ENCODE data around the gene ATP1A4. TPM values are rescaled to one million over a fixed set of nuclear protein-coding genes. Genes with fewer than 3 reads are reported as not detected.

Gene ATP1A4
- total RNA-seq = under 1 TPM in 2 of 4 donors, not detected in 2; 0.07 to 0.47 TPM

- Histone ChIP-seq H3K4me1 (peaks cover 0 to 8% of the 10 kb centered on the region in 2 donors), H3K36me3 (no peaks in the 10 kb centered on the region), H3K4me3 (no peak within 1 kb of the TSS), H3K27ac (no peak within 1 kb of the TSS), H3K9me3 (no peaks in the 10 kb centered on the region), H3K27me3 (no peaks in the 10 kb centered on the region)
- TF ChIP-seq POLR2A (IDR thresholded peaks at IDR 0.05) (no peak), CTCF (IDR thresholded peaks at IDR 0.05 in 4 of 5, conservative IDR thresholded peaks at IDR 0.05 in 1 of 5) (no peak)
- peak in 1 of 2 donors; percentile 43 for DNase-seq
- no peak for ATAC-seq
- intact Hi-C loops (cut with DNase I; ENCODE audit: low total_unique reads) = no loop called here
- in situ Hi-C loops (cut with MboI; ENCODE audit: low sequenced_read_pairs in 4 of 4) = no loop called here
Measured at GRCh38 chr1:160151303-160151702, at the start of gene ATP1A4. Gene ATP1A4 (plus strand): TSS chr1:160151603. CDS start chr1:160152041, 438 bp downstream.

GRCh38 chr1:160101717-160102522, 49.5 kb upstream of the ATP1A4 start:
- no peak for TF ChIP-seq CTCF (IDR thresholded peaks at IDR 0.05 in 4 of 5, conservative IDR thresholded peaks at IDR 0.05 in 1 of 5)
- TF ChIP-seq POLR2A (IDR thresholded peaks at IDR 0.05) = peak in 1 of 2 donors; percentile 26
- DNase-seq (no peak), ATAC-seq (peak; percentile 31 to 48)
- in situ Hi-C loops (cut with MboI; ENCODE audit: low sequenced_read_pairs in 4 of 4) (loop anchor here in 2 of 4 donors (5.0 to 10.0 kb wide), 4 partner anchors 83 to 153 kb away; partner anchors contain the start of gene CASQ1 (in 1 of the 2)), intact Hi-C loops (cut with DNase I; ENCODE audit: low total_unique reads) (loop anchor here (1.0 to 5.0 kb wide), 5 partner anchors 45 to 150 kb away; partner anchors contain the start of gene PEA15)
- Histone ChIP-seq H3K4me3 (no peak overlapping the region), H3K27me3 (no peaks in the 10 kb centered on the region), H3K9me3 (no peaks in the 10 kb centered on the region), H3K4me1 (peaks cover 41 to 45% of the 10 kb centered on the region in 2 donors), H3K27ac (peak overlapping the region; percentile 88 to 96 (median 92)), H3K36me3 (no peaks in the 10 kb centered on the region)

GRCh38 chr1:160103658-160104408, 47.6 kb upstream of the ATP1A4 start:
- intact Hi-C loops (cut with DNase I; ENCODE audit: low total_unique reads) (loop anchor here (5.0 kb wide), 2 partner anchors 58 to 103 kb away; partner anchors contain the start of gene PEA15), in situ Hi-C loops (cut with MboI; ENCODE audit: low sequenced_read_pairs in 4 of 4) (loop anchor here in 2 of 4 donors (5.0 to 10.0 kb wide), 4 partner anchors 81 to 151 kb away; partner anchors contain the start of gene CASQ1 (in 1 of the 2))
- H3K27me3 ChIP-seq = no peaks in the 10 kb centered on the region
- TF ChIP-seq POLR2A (IDR thresholded peaks at IDR 0.05) = no peak
- no peak for TF ChIP-seq CTCF (IDR thresholded peaks at IDR 0.05 in 4 of 5, conservative IDR thresholded peaks at IDR 0.05 in 1 of 5)
- ATAC-seq (no peak), DNase-seq (no peak)
- no peak overlapping the region for H3K4me3 ChIP-seq
- H3K4me1 ChIP-seq = peaks cover 29 to 34% of the 10 kb centered on the region in 2 donors
- H3K9me3 ChIP-seq = no peaks in the 10 kb centered on the region
- no peaks in the 10 kb centered on the region for H3K36me3 ChIP-seq
- H3K27ac ChIP-seq = peak overlapping the region in 3 of 4 donors; percentile 1 to 10 (median 2)

- Histone ChIP-seq H3K27ac (peak overlapping the region in 1 of 4 donors; percentile 10), H3K4me3 (no peak overlapping the region), H3K4me1 (peaks cover 31 to 33% of the 10 kb centered on the region in 2 donors), H3K9me3 (no peaks in the 10 kb centered on the region), H3K36me3 (no peaks in the 10 kb centered on the region), H3K27me3 (no peaks in the 10 kb centered on the region)
- intact Hi-C loops (cut with DNase I; ENCODE audit: low total_unique reads) = loop anchor here (5.0 kb wide), 2 partner anchors 58 to 103 kb away; partner anchors contain the start of gene PEA15
- in situ Hi-C loops (cut with MboI; ENCODE audit: low sequenced_read_pairs in 4 of 4) = loop anchor here in 2 of 4 donors (5.0 to 10.0 kb wide), 4 partner anchors 80 to 150 kb away; partner anchors contain the start of gene CASQ1 (in 1 of the 2)
- TF ChIP-seq CTCF (IDR thresholded peaks at IDR 0.05 in 4 of 5, conservative IDR thresholded peaks at IDR 0.05 in 1 of 5) = no peak
- TF ChIP-seq POLR2A (IDR thresholded peaks at IDR 0.05) = no peak
- DNase-seq (no peak), ATAC-seq (no peak)
Measured at GRCh38 chr1:160104486-160104885, 46.9 kb upstream of the ATP1A4 start.

Data from gastrocnemius medialis (tissue), 4 donors.